Limb (tissue), 2 donors: ENCODE results near the gene KCNA1.
A peak's percentile ranks its signal among the peaks of the same experiment; 100 is the strongest.

Experiments used
- DNase-seq, 2 donors: peaks; one replicate each; pipeline ENCODE4 v3.0.0-alpha.2; 2016; ENCODE audit errors: extremely low spot score in 2 of 2

Gene KCNA1

DNA sequence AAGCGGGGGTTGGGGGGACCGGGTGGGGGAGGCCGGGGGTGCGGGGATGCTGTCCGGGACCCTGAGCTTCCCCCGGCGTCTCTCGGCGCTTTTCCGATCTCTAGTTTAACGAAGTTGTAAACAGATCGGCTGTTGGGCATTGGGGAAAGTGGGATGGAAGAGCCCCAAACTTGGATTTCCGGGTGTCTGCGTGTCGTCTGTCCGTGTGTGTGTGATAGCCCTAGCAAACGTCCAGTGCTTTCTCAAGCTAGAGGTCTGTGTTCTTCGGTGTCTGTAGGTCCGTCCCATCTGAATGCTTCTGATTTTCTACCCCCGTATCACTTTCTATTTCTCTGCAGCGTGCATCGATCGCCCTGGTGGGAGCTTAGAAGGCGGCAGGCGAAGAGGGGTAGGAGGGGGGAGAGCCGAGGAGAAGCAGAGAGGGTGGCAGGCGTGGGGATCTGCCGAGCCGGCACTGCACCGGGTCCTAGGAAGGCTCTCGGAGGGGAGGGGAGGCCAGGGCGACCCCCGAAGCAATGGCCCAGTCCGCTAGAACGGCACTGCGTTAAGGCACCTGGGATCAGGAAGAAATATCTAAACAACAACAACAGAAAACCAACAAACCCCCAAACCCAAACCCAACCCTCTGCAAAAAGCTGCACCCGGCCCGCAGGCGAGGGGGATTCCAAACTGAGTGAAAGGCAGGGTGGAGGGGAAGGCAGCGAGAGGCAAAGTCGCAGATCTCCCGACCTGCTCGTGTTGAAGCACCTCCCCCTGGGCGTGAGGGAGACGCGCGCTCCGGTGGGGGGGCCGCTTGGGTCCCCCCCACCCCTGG is 1.0 kb downstream of the KCNA1 start:
- peak in 1 of 2 donors; percentile 49 for DNase-seq

DNA sequence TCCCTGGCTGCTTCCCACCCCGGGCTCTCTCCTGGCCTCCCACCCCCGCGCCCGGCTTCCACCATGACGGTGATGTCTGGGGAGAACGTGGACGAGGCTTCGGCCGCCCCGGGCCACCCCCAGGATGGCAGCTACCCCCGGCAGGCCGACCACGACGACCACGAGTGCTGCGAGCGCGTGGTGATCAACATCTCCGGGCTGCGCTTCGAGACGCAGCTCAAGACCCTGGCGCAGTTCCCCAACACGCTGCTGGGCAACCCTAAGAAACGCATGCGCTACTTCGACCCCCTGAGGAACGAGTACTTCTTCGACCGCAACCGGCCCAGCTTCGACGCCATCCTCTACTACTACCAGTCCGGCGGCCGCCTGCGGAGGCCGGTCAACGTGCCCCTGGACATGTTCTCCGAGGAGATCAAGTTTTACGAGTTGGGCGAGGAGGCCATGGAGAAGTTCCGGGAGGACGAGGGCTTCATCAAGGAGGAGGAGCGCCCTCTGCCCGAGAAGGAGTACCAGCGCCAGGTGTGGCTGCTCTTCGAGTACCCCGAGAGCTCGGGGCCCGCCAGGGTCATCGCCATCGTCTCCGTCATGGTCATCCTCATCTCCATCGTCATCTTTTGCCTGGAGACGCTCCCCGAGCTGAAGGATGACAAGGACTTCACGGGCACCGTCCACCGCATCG is 1.8 kb downstream of the KCNA1 start:
- no peak for DNase-seq

- no peak for DNase-seq
Observed at GRCh38 chr12:4914720-4915119, 5.0 kb downstream of the KCNA1 start.

DNA sequence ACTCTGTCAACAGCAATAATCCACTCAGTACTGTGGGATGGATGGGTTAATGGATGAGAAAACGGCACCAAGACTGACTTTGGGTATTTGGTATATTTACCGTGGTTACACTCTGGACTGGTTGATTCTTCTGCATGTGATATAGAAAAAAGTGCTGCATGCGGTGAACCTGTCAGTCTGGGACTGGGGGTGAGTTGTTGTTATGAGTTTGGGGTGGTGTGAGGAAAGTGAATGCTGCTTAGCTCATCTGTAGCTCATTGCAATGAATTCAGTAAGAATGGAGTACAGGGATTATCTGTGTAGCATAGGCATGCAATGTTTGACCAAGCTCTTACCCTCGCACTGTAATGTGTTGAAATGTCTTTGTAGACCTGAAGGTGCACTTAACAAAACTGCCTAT is 6.0 kb downstream of the KCNA1 start:
- no peak for DNase-seq

GRCh38 chr12:4918950-4919660 is 9.4 kb downstream of the KCNA1 start:
- no peak for DNase-seq

- no peak for DNase-seq
Observed at GRCh38 chr12:4932576-4932975, 22.9 kb downstream of the KCNA1 start.

GRCh38 chr12:4933411-4933810 is 23.7 kb downstream of the KCNA1 start:
- DNase-seq, result no peak

DNA sequence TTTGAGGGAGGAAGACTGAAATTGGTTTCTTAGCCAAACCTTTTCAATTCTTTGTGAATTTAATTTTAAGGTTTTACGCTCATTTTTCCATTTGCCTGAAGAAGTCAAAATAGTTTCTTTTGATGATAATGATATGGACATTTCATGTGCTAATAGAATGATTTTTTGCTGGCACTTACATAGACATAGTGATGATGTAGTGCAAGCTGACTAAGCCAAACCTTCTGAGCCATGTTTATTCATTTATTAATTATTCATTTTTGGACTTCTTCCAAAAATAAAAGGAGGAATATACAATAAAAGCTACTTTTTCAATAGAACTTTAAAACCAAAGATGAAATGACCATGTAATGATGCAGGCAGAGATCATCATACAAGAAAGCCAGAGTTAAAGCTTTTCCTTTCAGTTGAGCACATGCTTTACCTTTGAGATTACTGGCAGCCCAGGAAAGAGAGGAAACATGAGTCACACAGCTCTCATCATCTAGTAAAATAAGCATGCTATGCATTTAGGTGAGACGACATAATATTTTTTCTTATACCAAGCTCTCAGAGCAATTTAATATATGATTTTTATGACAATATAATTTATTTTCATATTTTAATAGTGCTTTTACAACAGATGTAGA is 24.8 kb downstream of the KCNA1 start:
- no peak for DNase-seq

DNA sequence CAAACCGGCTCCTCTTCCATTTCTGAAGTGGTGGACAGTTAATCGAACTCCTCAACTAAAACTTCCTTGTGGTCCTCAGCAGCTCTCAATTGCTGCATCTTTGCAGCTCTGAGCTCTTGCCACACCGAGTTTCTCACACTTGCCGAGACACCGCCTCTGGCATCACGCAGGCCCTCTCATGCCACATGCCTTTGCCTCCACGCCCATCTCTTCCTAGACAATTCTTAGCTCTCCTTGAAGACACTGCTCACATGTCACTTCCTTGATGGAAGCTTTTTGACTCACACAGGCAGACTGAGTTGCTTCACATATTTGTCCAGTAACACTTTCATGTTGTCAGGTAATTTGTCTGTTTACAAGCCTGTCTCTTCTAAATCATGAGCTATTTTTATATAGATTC is 29.2 kb downstream of the KCNA1 start:
- no peak for DNase-seq

GRCh38 chr12:4939418-4940023 is 29.8 kb downstream of the KCNA1 start:
- no peak for DNase-seq

DNA sequence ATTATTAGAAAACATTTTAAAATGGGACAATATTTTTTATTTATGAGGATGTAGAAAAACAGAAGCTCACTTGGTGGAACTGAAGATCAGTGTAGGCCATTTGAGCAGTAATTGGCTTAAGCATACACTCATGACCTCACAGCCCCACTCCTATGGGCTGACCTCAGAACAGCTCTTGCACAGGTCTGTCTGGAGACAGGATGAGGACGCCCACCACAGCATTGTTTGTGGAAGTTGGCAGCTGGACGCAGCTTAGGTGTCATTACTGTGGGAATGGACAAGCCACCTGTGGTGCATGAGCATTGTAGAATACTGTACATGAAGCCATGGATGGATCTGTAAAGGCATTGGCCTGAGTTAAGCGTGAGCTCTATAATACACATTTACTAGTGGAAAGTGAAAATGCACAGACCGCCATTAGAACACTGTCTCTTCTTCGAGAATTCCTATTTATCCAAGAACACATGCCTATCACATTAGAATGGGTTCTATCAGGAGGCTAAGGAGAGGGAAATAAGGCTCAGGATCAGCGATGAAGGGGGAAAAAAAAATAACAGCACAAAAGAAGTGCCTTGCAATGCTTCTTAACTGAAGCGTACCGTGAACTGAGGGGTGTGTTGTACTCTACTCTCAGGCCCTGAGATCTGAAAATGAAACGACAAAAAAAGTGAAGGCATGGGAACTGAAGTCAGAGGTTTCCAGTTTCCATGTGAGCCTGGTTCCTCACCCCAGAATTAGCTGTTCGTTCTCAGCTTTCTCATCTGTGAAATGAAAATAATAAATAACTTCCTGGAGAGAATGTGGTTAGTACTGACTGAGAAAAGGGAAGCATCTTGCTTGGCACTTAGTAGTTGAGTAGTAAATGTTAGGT is 33.6 kb downstream of the KCNA1 start:
- DNase-seq, result no peak

DNA sequence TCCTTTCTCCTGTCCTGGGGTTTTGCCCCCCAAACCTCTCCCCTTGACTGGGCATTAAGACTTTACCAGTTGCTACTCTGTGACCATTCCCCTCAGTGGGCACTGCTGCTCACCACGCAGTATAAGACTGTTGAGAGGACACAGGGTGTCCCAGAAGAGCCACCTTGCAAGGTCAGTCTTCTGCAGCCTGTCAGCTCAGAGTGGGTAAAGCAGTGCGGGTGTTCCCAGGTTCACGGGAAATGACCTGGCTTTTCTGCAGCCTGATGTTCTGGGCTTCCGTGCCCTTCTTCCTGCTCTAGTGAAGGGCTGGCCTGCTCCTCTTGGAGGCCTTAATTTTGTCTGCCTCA is 34.2 kb downstream of the KCNA1 start:
- no peak for DNase-seq

GRCh38 chr12:4947253-4947652 is 37.5 kb downstream of the KCNA1 start:
- DNase-seq, result no peak

DNA sequence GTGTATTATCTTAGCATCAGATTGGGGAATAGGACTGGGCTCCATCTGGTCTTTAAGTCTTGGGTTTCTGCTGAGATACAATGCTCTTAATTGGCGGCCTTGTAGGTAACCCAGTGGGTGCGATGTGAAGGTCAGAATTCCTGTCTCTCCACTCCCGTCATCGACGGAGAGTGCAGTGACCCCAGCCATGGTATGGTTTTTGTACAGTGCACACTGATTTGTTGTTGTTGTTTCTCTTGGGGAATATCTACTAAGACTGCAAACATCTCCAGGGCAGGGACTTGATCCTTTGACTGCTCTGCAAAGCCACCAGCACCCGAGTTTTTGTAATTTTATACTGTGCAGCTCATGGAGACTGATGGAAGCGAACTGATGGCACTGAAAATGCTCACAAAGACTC is 41.4 kb downstream of the KCNA1 start:
- no peak for DNase-seq

DNA sequence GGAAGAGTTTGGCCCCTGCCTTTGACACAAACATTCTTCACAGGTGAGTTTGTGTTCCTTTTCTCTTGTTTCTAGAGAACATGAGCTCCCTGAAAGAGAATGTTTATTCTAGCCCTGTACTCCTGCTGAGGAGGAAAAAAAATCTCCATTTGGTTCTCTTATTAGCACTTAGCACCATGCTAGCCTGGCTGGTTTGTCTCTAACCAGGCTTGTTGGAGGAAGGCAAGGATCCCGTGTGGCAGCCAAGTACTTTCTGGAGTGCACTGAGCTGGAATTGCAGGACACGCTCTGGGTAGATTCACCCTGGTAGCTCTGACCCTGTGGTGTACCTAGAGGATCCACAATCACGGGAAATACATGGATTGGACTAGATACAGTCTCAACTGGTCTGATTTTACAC is 41.9 kb downstream of the KCNA1 start:
- DNase-seq, result no peak

GRCh38 chr12:4954621-4955354 is 45.1 kb downstream of the KCNA1 start:
- no peak for DNase-seq

- no peak for DNase-seq
Observed at GRCh38 chr12:4956054-4956453, 46.3 kb downstream of the KCNA1 start.

GRCh38 chr12:4956968-4957367 is 47.3 kb downstream of the KCNA1 start:
- no peak for DNase-seq

DNA sequence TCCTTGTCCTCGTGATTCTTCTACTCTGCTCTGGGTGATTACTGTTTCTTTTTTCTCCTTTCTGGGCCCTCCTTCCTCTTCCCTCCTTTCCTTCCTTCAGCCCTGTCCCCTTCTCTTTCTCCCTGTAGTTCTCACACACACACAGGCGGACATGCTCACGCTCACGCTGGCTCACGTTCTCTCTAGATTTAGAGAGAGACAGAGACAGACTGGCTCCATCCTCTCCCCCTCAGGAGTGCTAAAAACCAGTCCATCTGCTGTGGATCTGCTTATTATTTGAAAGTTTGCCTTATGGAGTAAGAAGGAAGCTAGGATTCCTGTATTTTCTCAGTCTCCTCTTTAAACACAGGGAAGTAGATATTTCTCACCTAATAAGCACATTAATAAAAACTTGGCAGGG is 48.1 kb downstream of the KCNA1 start:
- no peak for DNase-seq
